Measurements from ENCODE around the gene CARD9.

DNA sequence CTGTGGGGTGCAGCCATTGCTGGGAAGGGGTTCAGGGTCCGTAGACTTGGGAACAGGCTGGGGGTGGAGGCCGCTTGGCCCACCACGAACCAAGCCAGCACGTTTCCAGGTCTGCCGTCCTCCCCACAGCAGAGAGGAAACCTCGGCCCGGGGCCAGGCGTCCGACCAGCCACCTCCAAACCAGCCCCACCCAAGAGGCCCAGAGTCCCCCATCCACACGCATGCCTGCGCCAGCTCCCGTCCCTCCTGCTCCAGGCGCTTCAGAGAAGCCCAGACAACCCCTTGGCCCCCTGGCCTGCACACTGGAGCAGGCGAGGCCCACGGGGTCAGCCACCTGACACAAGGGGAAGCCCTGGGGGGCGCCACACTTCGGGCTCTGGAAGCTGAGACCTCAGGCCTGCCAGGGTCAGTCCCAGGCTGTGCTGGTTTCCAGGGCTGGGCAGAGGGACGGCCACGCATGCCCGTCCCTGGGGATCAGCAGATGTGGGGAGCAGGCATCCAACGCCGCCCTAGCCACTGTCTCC is 16.2 kb downstream of the CARD9 start:
- TF ChIP-seq EZH2phosphoT487 (IDR thresholded peaks at IDR 0.05) (no peak), EZH2 (IDR thresholded peaks at IDR 0.05) (no peak)
- TF ChIP-seq, protein P1, sequence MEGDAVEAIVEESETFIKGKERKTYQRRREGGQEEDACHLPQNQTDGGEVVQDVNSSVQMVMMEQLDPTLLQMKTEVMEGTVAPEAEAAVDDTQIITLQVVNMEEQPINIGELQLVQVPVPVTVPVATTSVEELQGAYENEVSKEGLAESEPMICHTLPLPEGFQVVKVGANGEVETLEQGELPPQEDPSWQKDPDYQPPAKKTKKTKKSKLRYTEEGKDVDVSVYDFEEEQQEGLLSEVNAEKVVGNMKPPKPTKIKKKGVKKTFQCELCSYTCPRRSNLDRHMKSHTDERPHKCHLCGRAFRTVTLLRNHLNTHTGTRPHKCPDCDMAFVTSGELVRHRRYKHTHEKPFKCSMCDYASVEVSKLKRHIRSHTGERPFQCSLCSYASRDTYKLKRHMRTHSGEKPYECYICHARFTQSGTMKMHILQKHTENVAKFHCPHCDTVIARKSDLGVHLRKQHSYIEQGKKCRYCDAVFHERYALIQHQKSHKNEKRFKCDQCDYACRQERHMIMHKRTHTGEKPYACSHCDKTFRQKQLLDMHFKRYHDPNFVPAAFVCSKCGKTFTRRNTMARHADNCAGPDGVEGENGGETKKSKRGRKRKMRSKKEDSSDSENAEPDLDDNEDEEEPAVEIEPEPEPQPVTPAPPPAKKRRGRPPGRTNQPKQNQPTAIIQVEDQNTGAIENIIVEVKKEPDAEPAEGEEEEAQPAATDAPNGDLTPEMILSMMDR (IDR thresholded peaks at IDR 0.05), result no peak

All from neural progenitor cell (in vitro differentiated cells).